Mesendoderm (in vitro differentiated cells): ENCODE results near the gene PGGT1B.

Experiments used
- DNase-seq: peaks from one replicate; pipeline ENCODE4 v3.0.0; 2013
- H2AK5ac ChIP-seq: 2 replicates; pipeline ENCODE4 v1.6.1; 2013; ENCODE audit warnings: low read length, inconsistent platforms
- H2BK120ac ChIP-seq: 2 replicates; pipeline ENCODE4 v1.6.1; 2013; ENCODE audit warnings: low read depth, mild to moderate bottlenecking, low read length, moderate library complexity, mixed read lengths
- H2BK15ac ChIP-seq: replicated peaks from 2 replicates; pipeline ENCODE4 v1.6.1; 2013; ENCODE audit warnings: low read depth, mild to moderate bottlenecking, moderate library complexity
- H2BK5ac ChIP-seq: 2 replicates; pipeline ENCODE4 v1.6.1; 2013; ENCODE audit warnings: low read length, inconsistent platforms
- H3K18ac ChIP-seq: 2 replicates; pipeline ENCODE4 v1.6.1; 2013; ENCODE audit warnings: mild to moderate bottlenecking, low read length, mixed read lengths
- H3K23ac ChIP-seq: one replicate; pipeline ENCODE4 v1.6.1; 2013; ENCODE audit warnings: low read length
- H3K27ac ChIP-seq: 2 replicates; pipeline ENCODE4 v1.5.1; 2013; ENCODE audit warnings: low read depth, mild to moderate bottlenecking, inconsistent platforms, low read length, moderate library complexity
- H3K27me3 ChIP-seq: 2 replicates; pipeline ENCODE4 v1.6.1; 2013; ENCODE audit warnings: low read length, control low read depth, mild to moderate bottlenecking, inconsistent platforms; ENCODE audit not compliant: insufficient read depth, poor library complexity
- H3K36me3 ChIP-seq: 2 replicates; pipeline ENCODE4 v1.6.1; 2013; ENCODE audit warnings: low read length, inconsistent platforms; ENCODE audit not compliant: control insufficient read depth, insufficient read depth
- H3K4ac ChIP-seq: one replicate; pipeline ENCODE4 v1.6.1; 2013; ENCODE audit warnings: low read depth, mild to moderate bottlenecking, low read length, moderate library complexity
- H3K4me1 ChIP-seq: 2 replicates; pipeline ENCODE4 v1.6.1; 2013; ENCODE audit warnings: low read depth, low read length, inconsistent platforms; ENCODE audit not compliant: control insufficient read depth
- H3K4me2 ChIP-seq: 2 replicates; pipeline ENCODE4 v1.6.1; 2013; ENCODE audit warnings: low read length
- H3K4me3 ChIP-seq: 2 replicates; pipeline ENCODE4 v1.5.1; 2013; ENCODE audit warnings: mild to moderate bottlenecking, low read length
- H3K56ac ChIP-seq: one replicate; pipeline ENCODE4 v1.6.1; 2013; ENCODE audit warnings: low read length
- H3K79me1 ChIP-seq: 2 replicates; pipeline ENCODE4 v1.6.1; 2013; ENCODE audit warnings: low read length, inconsistent platforms
- H3K79me2 ChIP-seq: 2 replicates; pipeline ENCODE4 v1.6.1; 2013; ENCODE audit warnings: mild to moderate bottlenecking, low read length; ENCODE audit not compliant: control insufficient read depth, insufficient read depth
- H3K9ac ChIP-seq: 2 replicates; pipeline ENCODE4 v1.6.1; 2013; ENCODE audit warnings: low read length, inconsistent platforms
- H4K5ac ChIP-seq: one replicate; pipeline ENCODE4 v1.6.1; 2013; ENCODE audit warnings: low read length
- H4K8ac ChIP-seq: one replicate; pipeline ENCODE4 v1.6.1; 2013; ENCODE audit warnings: low read depth, mild to moderate bottlenecking, control low read depth, low read length, moderate library complexity
- WGBS: extraction: QIAGEN DNeasy Blood & Tissue Kit; methylation state at CpG from one replicate; pipeline ENCODE4 v1.1.7; 2013; ENCODE audit warnings: low lambda C conversion rate, missing lambda C conversion rate; ENCODE audit not compliant: insufficient coverage; ENCODE audit errors: extremely low coverage; 5-methylcytosine and 5-hydroxymethylcytosine counted together

The PGGT1B gene

GRCh38 chr5:115237066-115237465, 25.6 kb downstream of the PGGT1B start:
- no peak overlapping the region for H2BK5ac ChIP-seq
- no CpG with 5 or more reads among the region's 3 CpGs for WGBS
- no peak overlapping the region for H4K8ac ChIP-seq

GRCh38 chr5:115236599-115236998, 26.1 kb downstream of the PGGT1B start:
- Histone ChIP-seq H2BK5ac (no peak overlapping the region), H2AK5ac (no peak overlapping the region), H2BK15ac (no peak overlapping the region), H3K18ac (no peak overlapping the region), H3K79me1 (no peaks in the 10 kb centered on the region), H3K4ac (no peak overlapping the region), H2BK120ac (no peak overlapping the region), H3K4me3 (no peak overlapping the region), H3K4me2 (no peak overlapping the region), H3K36me3 (no peaks in the 10 kb centered on the region), H4K8ac (no peak overlapping the region), H3K79me2 (no peaks in the 10 kb centered on the region), H3K4me1 (no peaks in the 10 kb centered on the region), H3K23ac (no peak overlapping the region), H3K9ac (no peak overlapping the region), H3K27ac (no peak overlapping the region), H4K5ac (no peak overlapping the region), H3K56ac (no peak overlapping the region), H3K27me3 (no peaks in the 10 kb centered on the region)
- WGBS = no CpG with 5 or more reads among the region's 2 CpGs
- no peak for DNase-seq

More at GRCh38 chr5:115237066-115237465, 25.6 kb downstream of the PGGT1B start:
- Histone ChIP-seq H3K27ac (no peak overlapping the region), H3K23ac (no peak overlapping the region), H3K4me2 (no peak overlapping the region), H3K27me3 (no peaks in the 10 kb centered on the region), H3K79me2 (no peaks in the 10 kb centered on the region), H3K4me3 (no peak overlapping the region), H3K56ac (no peak overlapping the region), H3K4me1 (no peaks in the 10 kb centered on the region), H3K36me3 (no peaks in the 10 kb centered on the region), H3K9ac (no peak overlapping the region), H3K4ac (no peak overlapping the region), H2BK120ac (no peak overlapping the region), H3K18ac (no peak overlapping the region), H2BK15ac (no peak overlapping the region), H2AK5ac (no peak overlapping the region), H4K5ac (no peak overlapping the region), H3K79me1 (no peaks in the 10 kb centered on the region)
- no peak for DNase-seq

GRCh38 chr5:115231598-115231997, 31.1 kb downstream of the PGGT1B start:
- no peak for DNase-seq
- no peak overlapping the region for H3K4ac ChIP-seq
- H2AK5ac ChIP-seq = no peak overlapping the region
- H3K4me1 ChIP-seq = no peaks in the 10 kb centered on the region
- H2BK5ac ChIP-seq = no peak overlapping the region
- WGBS = no CpG with 5 or more reads among the region's 4 CpGs
- H3K79me1 ChIP-seq = no peaks in the 10 kb centered on the region
- H3K56ac ChIP-seq = no peak overlapping the region
- no peak overlapping the region for H3K27ac ChIP-seq
- no peak overlapping the region for H3K4me2 ChIP-seq
- H2BK120ac ChIP-seq = no peak overlapping the region
- no peak overlapping the region for H3K18ac ChIP-seq
- no peak overlapping the region for H4K5ac ChIP-seq
- no peaks in the 10 kb centered on the region for H3K36me3 ChIP-seq
- no peak overlapping the region for H3K23ac ChIP-seq
- no peak overlapping the region for H3K4me3 ChIP-seq
- H4K8ac ChIP-seq = no peak overlapping the region
- no peak overlapping the region for H2BK15ac ChIP-seq
- no peaks in the 10 kb centered on the region for H3K27me3 ChIP-seq
- no peak overlapping the region for H3K9ac ChIP-seq
- no peaks in the 10 kb centered on the region for H3K79me2 ChIP-seq

DNA sequence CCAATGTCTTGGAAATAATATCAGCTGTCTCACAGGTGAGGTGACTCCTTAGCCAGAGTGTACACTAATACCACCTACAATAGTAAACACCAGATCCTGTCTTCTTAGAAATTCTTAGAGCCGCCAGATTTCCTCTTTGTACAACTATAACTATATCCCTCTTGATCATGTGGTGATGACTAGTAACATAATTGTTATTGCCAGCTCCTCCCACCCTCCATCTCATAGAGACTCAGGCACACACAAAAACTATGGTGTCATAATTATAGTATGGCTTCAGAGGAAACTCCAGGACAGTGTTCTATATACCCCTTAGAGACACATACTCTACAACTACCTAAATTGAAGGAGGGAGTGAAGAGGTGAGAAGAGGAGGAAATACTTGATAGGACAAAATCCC, 33.1 kb downstream of the PGGT1B start:
- H3K79me1 ChIP-seq = no peaks in the 10 kb centered on the region
- no peak overlapping the region for H4K5ac ChIP-seq
- H2BK5ac ChIP-seq = no peak overlapping the region
- H3K23ac ChIP-seq = no peak overlapping the region
- H3K4me1 ChIP-seq = no peaks in the 10 kb centered on the region
- H3K27me3 ChIP-seq = no peaks in the 10 kb centered on the region
- no peaks in the 10 kb centered on the region for H3K79me2 ChIP-seq
- H3K4me2 ChIP-seq = no peak overlapping the region
- WGBS = no CpG with 5 or more reads among the region's 1 CpG
- no peak overlapping the region for H3K9ac ChIP-seq
- no peak overlapping the region for H3K4ac ChIP-seq
- no peak overlapping the region for H4K8ac ChIP-seq
- DNase-seq = no peak
- H3K36me3 ChIP-seq = no peaks in the 10 kb centered on the region
- no peak overlapping the region for H2BK15ac ChIP-seq
- no peak overlapping the region for H3K4me3 ChIP-seq
- no peak overlapping the region for H3K18ac ChIP-seq
- no peak overlapping the region for H2AK5ac ChIP-seq
- no peak overlapping the region for H2BK120ac ChIP-seq
- H3K56ac ChIP-seq = no peak overlapping the region
- H3K27ac ChIP-seq = no peak overlapping the region

DNA sequence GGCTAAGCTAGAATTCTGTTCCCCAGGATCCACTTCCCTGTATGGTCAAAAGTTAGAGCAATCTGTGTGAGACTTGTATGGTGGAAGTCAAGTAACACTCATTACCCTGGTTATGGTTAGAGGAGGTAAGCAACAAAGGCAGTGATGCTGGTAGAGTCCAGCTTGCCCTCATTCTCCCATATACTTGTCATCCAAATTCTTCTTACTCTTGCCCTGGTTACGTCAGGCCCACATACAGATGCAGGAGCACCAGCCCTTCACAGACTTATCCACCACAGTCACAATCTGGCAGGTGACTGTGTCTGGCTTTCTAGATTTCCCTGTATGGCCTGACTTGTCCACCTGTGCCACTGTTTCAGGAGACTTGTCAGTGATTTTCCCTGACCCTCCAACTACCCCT, 35.4 kb downstream of the PGGT1B start:
- Histone ChIP-seq H3K9ac (no peak overlapping the region), H2BK5ac (no peak overlapping the region), H4K5ac (no peak overlapping the region), H2AK5ac (no peak overlapping the region), H4K8ac (no peak overlapping the region), H3K4me3 (no peak overlapping the region), H3K4ac (no peak overlapping the region), H3K18ac (no peak overlapping the region), H3K27me3 (no peaks in the 10 kb centered on the region), H3K79me2 (no peaks in the 10 kb centered on the region), H3K4me1 (no peaks in the 10 kb centered on the region), H3K79me1 (no peaks in the 10 kb centered on the region), H2BK15ac (no peak overlapping the region), H3K56ac (no peak overlapping the region), H3K23ac (no peak overlapping the region), H2BK120ac (no peak overlapping the region), H3K27ac (no peak overlapping the region), H3K36me3 (no peaks in the 10 kb centered on the region), H3K4me2 (no peak overlapping the region)
- no peak for DNase-seq
- WGBS = no CpG with 5 or more reads among the region's 1 CpG

DNA sequence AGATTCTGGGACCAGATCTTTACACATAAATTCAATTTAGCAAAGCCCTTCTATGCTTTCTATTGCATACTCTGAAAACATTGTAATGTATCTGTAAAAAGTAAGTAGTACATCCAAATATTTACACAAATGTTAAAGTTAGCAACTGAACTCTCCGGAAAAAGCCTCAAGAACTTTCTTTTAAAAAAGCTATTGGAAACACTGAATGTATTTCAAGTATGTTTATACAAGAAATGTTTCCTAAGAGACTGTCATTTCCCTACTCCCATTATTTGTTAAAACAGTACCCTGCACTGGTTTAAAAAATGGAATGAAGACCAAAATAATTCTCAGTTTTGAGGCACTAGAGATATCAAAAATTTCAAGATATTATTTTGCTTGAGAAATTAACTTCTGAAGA, 48.1 kb downstream of the PGGT1B start:
- WGBS = no CpG with 5 or more reads among the region's 1 CpG
- H3K27ac ChIP-seq = no peak overlapping the region

More for the DNA sequence above, 48.1 kb downstream of the PGGT1B start:
- Histone ChIP-seq H3K9ac (no peak overlapping the region), H3K36me3 (no peaks in the 10 kb centered on the region), H2BK5ac (no peak overlapping the region), H3K4ac (no peak overlapping the region), H3K4me1 (no peaks in the 10 kb centered on the region), H3K56ac (no peak overlapping the region), H3K79me1 (no peaks in the 10 kb centered on the region), H3K4me2 (no peak overlapping the region), H2BK15ac (no peak overlapping the region), H4K5ac (no peak overlapping the region), H3K27me3 (no peaks in the 10 kb centered on the region), H4K8ac (no peak overlapping the region), H3K4me3 (no peak overlapping the region), H2BK120ac (no peak overlapping the region), H2AK5ac (no peak overlapping the region), H3K23ac (no peak overlapping the region), H3K18ac (no peak overlapping the region), H3K79me2 (no peaks in the 10 kb centered on the region)
- no peak for DNase-seq
